T-helper 1 cell treated with Interleukin-12 subunit alpha and Interleukin-12 subunit beta and Interleukin-4 antibody, amounts not matched to agents 30 ng/mL and 1 ng/mL, for 36 hours (primary cell): Measurements from ENCODE around the gene PRR35. TPM values are rescaled to one million over a fixed set of nuclear protein-coding genes. Genes with fewer than 3 reads are reported as not detected.

Experiments
- total RNA-seq: library from RNA; stranded (reverse); gene quantifications from 2 replicates; pipeline ENCODE4 v1.2.3, GENCODE V29; 2022

Gene PRR35
- total RNA-seq, 1 donor from 2014 or later = not detected

Other genes starting within 250 kb of the PRR35 start
- 22.3 and 23.4 TPM in 2 replicates for gene AXIN1, start 207.7 kb upstream of the PRR35 start, total RNA-seq
- 82.9 and 92.7 TPM in 2 replicates for gene MRPL28, start 189.9 kb upstream of the PRR35 start, total RNA-seq
- 37.9 and 38.2 TPM in 2 replicates for gene PGAP6, start 178.4 kb upstream of the PRR35 start, total RNA-seq
- gene NME4, start 163.2 kb upstream of the PRR35 start, total RNA-seq = 45.0 and 49.4 TPM in 2 replicates
- 7.9 and 10.7 TPM in 2 replicates for gene DECR2, start 158.5 kb upstream of the PRR35 start, total RNA-seq
- gene RAB11FIP3, start 134.7 kb upstream of the PRR35 start, total RNA-seq = 35.2 and 38.5 TPM in 2 replicates
- 86.5 and 94.8 TPM in 2 replicates for gene CAPN15, start 32.7 kb upstream of the PRR35 start, total RNA-seq
- gene NHLRC4, start 6.6 kb downstream of the PRR35 start, total RNA-seq = 1.8 and 2.2 TPM in 2 replicates
- 45.5 and 49.8 TPM in 2 replicates for gene PIGQ, start 9.6 kb downstream of the PRR35 start, total RNA-seq
- 16.2 and 17.6 TPM in 2 replicates for gene RAB40C, start 29.7 kb downstream of the PRR35 start, total RNA-seq
- 0.69 and 0.76 TPM in 2 replicates for gene WFIKKN1, start 70.6 kb downstream of the PRR35 start, total RNA-seq
- 79.2 and 85.0 TPM in 2 replicates for gene METTL26, start 75.9 kb downstream of the PRR35 start, total RNA-seq
- gene MCRIP2, start 81.4 kb downstream of the PRR35 start, total RNA-seq = 19.3 and 27.5 TPM in 2 replicates
- 52.9 and 53.6 TPM in 2 replicates for gene WDR90, start 89.0 kb downstream of the PRR35 start, total RNA-seq
- gene RHOT2, start 107.7 kb downstream of the PRR35 start, total RNA-seq = 136 and 155 TPM in 2 replicates
- gene RHBDL1, start 115.3 kb downstream of the PRR35 start, total RNA-seq = 0.98 and 2.0 TPM in 2 replicates
- gene STUB1, start 120.0 kb downstream of the PRR35 start, total RNA-seq = 73.9 and 81.6 TPM in 2 replicates
- gene JMJD8, start 123.9 kb downstream of the PRR35 start, total RNA-seq = 41.2 and 42.1 TPM in 2 replicates
- 18.0 and 18.5 TPM in 2 replicates for gene WDR24, start 130.0 kb downstream of the PRR35 start, total RNA-seq
- gene FBXL16, start 145.4 kb downstream of the PRR35 start, total RNA-seq = 8.0 and 8.2 TPM in 2 replicates
- 4.7 and 6.1 TPM in 2 replicates for gene METRN, start 154.7 kb downstream of the PRR35 start, total RNA-seq
- gene ANTKMT, start 160.8 kb downstream of the PRR35 start, total RNA-seq = 8.1 and 10.8 TPM in 2 replicates
- gene CCDC78, start 166.0 kb downstream of the PRR35 start, total RNA-seq = 1.7 and 2.4 TPM in 2 replicates
- gene HAGHL, start 166.7 kb downstream of the PRR35 start, total RNA-seq = 5.1 and 6.1 TPM in 2 replicates
- gene CIAO3, start 180.6 kb downstream of the PRR35 start, total RNA-seq = 42.5 and 46.8 TPM in 2 replicates
- not detected in 2 replicates for gene MSLN, start 200.3 kb downstream of the PRR35 start, total RNA-seq
- gene RPUSD1, start 228.0 kb downstream of the PRR35 start, total RNA-seq = 35.4 and 36.4 TPM in 2 replicates
- 73.0 and 79.3 TPM in 2 replicates for gene CHTF18, start 228.2 kb downstream of the PRR35 start, total RNA-seq
- gene GNG13, start 240.3 kb downstream of the PRR35 start, total RNA-seq = not detected in 2 replicates